Measurements from ENCODE around the gene OST4.

OST4 gene

DNA sequence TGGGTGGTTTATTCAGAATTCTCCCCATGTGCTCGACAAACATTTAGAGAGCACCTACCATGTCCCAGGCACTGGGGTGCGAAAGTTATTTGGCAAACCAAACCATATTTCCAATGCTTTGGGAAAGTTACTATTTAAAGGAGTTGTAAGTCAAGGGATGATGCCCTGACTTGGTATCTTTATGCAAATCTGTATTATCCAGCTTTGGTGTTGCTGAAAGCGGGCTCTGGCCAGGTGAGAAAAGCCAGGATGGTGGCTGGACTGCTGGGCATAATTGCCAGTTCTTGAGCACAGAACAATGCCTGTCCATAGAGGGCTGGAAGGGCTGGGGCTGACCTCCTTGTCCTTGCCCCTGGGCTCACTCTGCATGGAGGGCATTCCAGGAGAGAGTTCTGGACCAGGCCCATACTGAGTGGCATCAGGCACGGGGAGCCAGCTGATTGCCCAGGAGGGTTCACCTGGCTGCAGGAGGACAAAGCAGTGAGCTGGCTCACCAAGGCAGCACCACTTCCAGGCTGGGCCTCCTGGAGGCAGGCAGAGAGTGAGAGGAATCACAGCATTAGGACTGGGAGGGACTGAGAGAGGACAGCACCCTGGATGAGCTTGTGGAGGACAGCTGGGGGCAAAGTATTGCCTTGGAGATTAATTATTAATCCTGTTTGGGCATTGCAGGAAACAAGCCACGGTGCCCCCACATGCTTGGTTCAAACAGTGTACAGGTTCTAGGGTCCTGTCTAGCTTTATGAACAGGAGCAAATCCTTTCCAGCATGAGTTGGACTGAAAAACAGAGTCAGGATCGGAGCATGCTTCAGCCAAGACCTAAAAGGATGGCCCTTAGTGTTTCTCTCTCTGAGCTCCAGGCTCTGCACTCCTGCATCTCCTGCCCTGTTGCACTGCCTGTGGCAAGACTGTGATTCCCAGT, 22.2 kb upstream of the OST4 start:
- DNase-seq (ENCODE audit: low read depth): no peak

- no peak for DNase-seq (ENCODE audit: low read depth)
Measured at GRCh38 chr2:27092696-27093429, 21.4 kb upstream of the OST4 start.

- no peak for DNase-seq (ENCODE audit: low read depth)
Measured at GRCh38 chr2:27091746-27092695, 20.6 kb upstream of the OST4 start.

GRCh38 chr2:27089111-27089954, 17.9 kb upstream of the OST4 start:
- DNase-seq (ENCODE audit: low read depth): no peak

DNA sequence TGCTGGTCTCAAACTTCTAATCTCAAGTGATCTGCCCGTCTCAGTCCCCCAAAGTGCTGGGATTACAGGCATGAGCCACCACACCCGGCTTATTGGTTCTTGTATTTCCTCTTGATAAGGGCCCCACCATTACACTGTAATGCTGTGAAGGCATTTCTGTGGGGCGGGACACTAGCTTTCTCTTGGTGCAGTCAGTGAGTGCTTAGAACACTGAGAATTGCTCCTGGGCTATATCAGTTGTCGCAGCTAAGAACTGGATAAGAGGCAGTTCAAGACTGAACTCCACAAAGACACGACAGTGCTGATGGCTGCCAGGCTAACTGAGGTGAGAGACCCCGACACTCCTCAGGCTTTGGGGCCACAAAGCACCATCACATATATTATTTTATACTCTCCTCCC, 17.2 kb upstream of the OST4 start:
- DNase-seq (ENCODE audit: low read depth): no peak

DNA sequence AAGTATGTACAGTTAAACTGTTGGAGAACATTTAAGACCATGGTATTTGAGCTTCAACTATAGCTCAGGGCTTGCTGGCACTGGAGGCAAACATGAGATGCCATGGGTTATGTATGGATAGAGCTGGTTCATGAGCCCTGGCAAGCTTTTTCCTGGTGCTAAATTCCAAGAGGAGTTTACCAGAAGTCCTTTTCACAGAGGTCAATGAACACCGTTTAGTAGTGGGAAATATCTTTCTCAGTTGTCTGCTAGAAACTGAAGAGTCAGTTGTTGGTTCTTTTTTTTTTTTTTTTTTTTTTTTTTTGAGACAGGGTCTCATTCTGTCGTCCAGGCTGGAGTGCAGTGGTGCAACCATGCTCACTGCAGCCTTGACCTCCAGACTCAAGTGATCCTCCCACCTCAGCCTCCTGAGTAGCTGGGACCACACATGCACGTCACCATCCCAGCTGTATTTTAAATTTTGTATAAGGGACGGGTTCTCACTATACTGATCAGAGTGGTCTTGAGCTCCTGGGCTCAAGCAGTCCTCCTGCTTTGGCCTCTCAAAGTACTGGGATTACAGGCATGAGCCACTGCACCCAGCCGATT, 16.5 kb upstream of the OST4 start:
- DNase-seq (ENCODE audit: low read depth): no peak

- no peak for DNase-seq (ENCODE audit: low read depth)
Measured at GRCh38 chr2:27086724-27087593, 15.5 kb upstream of the OST4 start, which contains the start of gene KHK. TSS of gene KHK (plus strand) at chr2:27086772. CDS start at chr2:27087260, 488 bp downstream.

- peak; percentile 95 for DNase-seq (ENCODE audit: low read depth)
Measured at GRCh38 chr2:27086090-27086723, 14.8 kb upstream of the OST4 start.

GRCh38 chr2:27085673-27086089, 14.2 kb upstream of the OST4 start:
- DNase-seq (ENCODE audit: low read depth): no peak

DNA sequence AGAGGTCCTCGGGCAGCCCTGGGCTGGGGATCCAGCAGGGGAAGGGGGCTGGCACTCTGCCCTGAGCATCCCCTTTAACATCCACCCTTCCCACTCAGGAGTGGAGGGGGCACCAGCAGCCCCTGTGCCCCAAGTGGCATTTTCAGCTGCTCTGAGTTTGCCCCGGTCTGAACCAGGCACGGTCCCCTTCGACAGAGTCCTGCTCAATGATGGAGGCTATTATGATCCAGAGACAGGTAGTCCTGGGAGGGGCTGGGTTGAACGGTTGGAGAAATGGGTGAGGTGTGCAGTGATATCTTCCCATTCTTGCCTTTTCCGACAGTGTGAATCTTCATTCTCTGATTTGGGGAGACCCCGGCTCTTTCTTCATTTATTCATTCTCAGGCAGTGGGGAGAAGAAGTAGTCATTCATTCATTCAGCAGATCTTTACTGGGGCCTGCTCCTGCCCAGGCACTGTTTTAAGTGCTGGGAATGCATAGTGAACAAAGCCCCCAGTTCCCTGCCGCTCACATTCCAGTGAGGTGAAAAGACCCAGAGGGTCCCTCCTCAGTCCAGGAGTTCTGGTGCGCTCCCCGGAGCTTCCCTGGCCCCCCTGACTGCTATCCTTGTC, 13.7 kb upstream of the OST4 start:
- DNase-seq (ENCODE audit: low read depth): no peak

- no peak for DNase-seq (ENCODE audit: low read depth)
Measured at GRCh38 chr2:27084297-27085061, 13.0 kb upstream of the OST4 start.

- DNase-seq (ENCODE audit: low read depth): no peak
Measured at GRCh38 chr2:27083410-27084296, 12.2 kb upstream of the OST4 start.

DNA sequence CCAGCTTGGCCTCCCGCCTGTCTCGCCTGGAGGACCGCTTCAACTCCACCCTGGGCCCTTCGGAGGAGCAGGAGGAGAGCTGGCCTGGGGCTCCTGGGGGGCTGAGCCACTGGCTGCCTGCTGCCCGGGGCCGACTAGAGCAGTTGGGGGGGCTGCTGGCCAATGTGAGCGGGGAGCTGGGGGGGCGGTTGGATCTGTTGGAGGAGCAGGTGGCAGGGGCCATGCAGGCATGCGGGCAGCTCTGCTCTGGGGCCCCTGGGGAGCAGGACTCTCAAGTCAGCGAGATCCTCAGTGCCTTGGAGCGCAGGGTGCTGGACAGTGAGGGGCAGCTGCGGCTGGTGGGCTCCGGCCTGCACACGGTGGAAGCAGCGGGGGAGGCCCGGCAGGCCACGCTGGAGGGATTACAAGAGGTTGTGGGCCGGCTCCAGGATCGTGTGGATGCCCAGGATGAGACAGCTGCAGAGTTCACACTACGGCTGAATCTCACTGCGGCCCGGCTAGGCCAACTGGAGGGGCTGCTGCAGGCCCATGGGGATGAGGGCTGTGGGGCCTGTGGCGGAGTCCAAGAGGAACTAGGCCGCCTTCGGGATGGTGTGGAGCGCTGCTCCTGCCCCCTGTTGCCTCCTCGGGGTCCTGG, 11.4 kb upstream of the OST4 start:
- DNase-seq (ENCODE audit: low read depth): no peak

- no peak for DNase-seq (ENCODE audit: low read depth)
Measured at GRCh38 chr2:27081984-27082772, 10.7 kb upstream of the OST4 start.

DNA sequence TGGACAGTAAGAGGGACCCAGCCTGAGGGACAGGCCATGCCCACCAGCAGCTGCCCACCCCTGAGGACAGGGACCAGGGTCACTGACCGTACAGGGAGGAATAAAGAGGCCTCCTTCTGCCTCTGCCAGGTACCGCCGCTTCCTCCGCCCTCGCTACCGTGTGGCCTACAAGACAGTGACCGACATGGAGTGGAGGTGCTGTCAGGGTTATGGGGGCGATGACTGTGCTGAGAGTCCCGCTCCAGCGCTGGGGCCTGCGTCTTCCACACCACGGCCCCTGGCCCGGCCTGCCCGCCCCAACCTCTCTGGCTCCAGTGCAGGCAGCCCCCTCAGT, 9.1 kb upstream of the OST4 start:
- DNase-seq (ENCODE audit: low read depth): no peak

DNA sequence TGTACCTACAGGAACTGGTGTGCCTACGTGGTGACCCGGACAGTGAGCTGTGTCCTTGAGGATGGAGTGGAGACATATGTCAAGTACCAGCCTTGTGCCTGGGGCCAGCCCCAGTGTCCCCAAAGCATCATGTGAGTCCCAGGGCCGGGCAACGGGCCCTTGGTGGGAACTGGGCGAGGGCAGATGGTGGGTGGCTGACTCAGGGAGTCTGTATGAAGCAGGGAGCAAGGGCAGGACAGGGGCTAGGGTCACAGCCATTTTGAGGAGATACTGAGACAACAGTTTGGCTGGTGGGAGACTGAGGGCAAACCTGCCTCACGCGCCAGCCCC, 8.7 kb upstream of the OST4 start:
- no peak for DNase-seq (ENCODE audit: low read depth)

All from T follicular helper cell (primary cell).